ENCODE results near the gene SYN1.
"Not testable (repeated sequence)": the region's sequence is repeated elsewhere in the genome, so short reads cannot be mapped to it uniquely, and the experiment has no call there.

SYN1 gene

DNA sequence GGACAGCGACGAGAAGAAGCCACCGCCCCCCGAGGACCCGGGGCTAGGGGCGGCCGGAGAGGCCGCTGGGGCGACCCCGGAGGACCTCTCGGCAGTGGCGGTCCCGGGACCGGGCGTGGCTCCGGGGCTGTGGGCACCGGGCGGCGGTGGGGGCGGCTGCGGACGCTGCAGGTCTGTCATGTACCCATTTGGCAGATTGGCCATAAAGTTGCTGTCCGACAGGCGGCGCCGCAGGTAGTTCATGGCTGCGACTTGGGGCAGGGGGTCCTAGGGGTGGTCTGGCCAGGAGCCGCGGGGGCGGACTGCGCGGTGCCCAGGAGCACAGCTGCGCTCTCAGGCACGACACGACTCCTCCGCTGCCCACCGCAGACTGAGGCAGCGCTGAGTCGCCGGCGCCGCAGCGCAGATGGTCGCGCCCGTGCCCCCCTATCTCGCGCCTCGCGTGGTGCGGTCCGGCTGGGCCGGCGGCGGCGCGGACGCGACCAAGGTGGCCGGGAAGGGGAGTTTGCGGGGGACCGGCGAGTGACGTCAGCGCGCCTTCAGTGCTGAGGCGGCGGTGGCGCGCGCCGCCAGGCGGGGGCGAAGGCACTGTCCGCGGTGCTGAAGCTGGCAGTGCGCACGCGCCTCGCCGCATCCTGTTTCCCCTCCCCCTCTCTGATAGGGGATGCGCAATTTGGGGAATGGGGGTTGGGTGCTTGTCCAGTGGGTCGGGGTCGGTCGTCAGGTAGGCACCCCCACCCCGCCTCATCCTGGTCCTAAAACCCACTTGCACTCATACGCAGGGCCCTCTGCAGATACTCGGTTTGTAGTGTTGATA is at the start of gene SYN1:
Gene SYN1 (minus strand): TSS at position 372 of the 817 bp plus-strand sequence. CDS start 129 bp downstream, at position 243.
- in situ Hi-C loops (cut with MboI; ENCODE audit: low sequenced_read_pairs), result no loop called here

DNA sequence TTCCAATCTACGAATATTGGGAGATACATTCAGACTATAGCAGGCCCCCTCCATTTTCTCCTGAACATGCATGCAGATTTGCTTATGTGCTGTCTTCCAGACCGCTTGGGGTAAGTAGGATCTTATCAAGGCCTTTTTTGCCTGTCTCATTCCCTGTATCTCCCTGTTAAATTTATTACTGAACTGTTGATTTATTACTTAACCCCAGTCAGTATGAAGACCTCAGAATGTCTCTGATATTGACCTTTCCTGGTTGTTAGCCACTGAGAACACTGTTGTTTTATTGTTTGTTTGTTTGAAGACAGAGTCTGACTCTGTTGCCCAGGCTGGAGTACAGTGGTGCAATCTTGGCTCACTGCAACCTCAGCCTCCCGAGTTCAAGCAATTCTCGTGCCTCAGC is 46.1 kb upstream of the SYN1 start:
- in situ Hi-C loops (cut with MboI; ENCODE audit: low sequenced_read_pairs), result not testable (repeated sequence)

DNA sequence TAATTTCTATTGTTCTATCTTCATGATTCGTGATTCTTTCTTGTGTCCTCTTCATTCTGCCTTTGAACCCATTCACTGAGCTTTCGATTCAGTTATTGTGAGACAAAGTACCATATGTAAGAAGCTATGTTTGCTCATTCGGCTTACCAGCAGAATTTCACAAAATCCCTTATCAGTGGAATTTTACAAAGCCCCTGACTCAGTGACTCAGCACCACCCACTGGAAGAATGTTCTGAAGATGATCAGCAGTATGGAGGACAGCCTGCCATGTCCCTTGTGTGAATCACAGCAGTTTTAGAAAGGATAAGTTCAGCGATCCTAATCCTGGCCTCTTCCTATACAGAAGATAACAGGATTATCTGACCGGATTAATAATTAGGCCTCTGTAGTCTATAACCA is 45.1 kb upstream of the SYN1 start:
- in situ Hi-C loops (cut with MboI; ENCODE audit: low sequenced_read_pairs), result no loop called here

DNA sequence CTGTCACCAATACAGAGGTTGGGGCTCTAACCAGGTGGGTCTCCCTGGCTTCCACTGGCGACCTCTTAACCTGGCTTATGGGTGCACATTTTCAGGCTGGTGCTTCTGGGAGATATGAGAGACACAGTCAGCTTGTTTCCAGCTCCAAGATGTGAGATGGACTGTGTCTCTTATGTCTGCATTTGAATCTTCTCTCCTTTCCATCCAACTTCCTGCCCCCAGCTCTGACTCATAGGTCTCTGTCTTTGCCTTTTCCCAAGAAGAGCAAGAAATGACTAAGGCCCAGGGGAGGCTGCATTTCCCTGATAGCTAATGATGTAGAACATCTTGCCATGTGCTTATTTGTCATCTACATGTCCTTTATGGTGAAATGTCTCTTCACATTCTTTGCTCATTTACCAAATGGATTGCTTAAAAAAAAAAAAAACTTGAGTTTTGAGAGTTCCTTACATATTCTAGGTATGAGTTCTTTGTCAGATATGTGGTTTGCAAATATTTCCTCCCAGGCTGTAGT is 42.5 kb upstream of the SYN1 start:
- in situ Hi-C loops (cut with MboI; ENCODE audit: low sequenced_read_pairs), result no loop called here

DNA sequence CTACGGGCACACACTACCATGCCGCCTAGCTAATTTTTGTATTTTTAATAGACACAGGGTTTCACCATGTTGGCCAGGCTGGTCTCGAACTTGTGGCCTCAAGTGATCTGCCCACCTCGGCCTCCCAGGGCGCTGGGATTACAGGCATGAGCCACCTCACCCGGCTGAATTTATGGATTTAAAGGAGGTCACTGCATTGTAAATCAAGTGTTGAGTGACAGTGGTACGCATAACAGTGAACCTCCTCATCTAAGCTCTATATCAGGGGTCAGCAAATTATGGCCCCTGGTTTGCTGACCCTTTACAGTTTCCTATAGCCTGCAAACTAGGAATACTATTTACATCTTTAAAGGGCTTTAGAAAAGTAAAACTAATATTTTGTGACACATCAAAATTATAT is 41.9 kb upstream of the SYN1 start:
- in situ Hi-C loops (cut with MboI; ENCODE audit: low sequenced_read_pairs), result no loop called here

DNA sequence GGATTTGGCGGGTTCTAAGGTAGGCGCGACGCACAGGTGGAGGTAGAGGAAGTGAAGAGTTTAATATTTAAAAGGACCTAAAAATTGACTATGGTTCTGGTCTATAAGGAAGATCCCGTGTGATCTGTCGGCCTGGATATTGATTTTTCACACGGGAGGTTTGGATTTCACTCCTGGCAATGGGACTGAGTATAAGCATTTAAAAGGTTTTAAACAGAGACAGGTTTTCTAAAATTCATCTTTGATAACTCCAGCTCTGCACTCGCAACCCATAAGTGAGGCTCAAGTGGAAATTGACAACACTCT is 39.7 kb upstream of the SYN1 start:
- in situ Hi-C loops (cut with MboI; ENCODE audit: low sequenced_read_pairs), result no loop called here

DNA sequence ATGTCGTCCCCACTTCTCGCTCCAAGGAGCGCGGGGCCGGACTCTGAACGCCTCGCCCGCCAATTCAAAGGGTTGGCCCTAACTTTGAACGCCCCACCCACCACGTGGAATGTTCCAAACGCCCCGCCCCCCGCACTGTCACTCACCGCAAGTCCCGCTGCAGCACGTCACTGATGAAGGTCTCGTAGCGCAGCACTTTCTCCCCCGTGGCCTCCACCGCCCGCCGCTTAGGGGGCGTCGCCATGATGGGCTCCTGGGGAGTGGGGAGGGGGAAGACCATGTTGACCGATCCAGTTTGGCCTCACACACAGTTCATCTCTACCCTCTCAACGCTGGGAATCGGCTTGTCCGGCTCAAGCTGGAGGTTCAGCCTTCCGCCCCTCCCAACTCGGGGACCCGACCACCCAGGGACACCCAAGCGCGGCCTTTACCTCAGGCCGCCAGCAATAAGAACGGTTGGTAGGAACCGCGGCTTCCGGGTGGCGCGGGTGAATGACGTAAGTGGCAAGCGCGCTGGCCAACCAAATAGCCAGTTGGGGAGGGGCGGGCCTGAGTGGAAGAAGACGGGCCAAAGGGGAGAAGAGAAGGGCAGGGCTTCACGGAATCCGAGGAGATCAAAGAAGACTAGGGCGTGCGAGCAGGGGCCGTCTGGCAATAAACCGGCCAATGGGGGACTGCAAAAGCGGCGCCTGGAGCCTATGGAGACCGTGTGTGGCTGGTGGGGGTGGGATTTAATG is 39.2 kb upstream of the SYN1 start, which contains the start of gene UXT:
Gene UXT (minus strand): TSS at position 497 of the 737 bp plus-strand sequence. CDS start 253 bp downstream, at position 244.
- in situ Hi-C loops (cut with MboI; ENCODE audit: low sequenced_read_pairs), result no loop called here

DNA sequence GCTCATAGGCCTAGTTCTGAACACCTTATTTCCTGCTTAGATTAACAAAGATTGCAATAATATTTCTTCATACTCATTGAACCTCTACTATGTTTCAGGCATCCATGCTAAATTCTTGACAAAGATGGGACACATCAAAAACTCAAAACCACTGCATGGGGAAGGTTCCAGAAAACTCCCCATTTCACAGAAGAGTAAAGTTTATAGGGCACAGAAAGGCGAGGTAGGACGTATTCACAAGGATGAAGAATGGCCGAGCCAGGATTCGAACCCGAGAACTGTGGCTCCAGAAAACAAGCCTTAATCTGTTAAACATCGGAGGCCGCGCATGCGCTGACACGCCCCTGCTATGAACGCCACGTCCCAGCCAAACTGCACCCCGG is 38.6 kb upstream of the SYN1 start:
- in situ Hi-C loops (cut with MboI; ENCODE audit: low sequenced_read_pairs), result no loop called here

DNA sequence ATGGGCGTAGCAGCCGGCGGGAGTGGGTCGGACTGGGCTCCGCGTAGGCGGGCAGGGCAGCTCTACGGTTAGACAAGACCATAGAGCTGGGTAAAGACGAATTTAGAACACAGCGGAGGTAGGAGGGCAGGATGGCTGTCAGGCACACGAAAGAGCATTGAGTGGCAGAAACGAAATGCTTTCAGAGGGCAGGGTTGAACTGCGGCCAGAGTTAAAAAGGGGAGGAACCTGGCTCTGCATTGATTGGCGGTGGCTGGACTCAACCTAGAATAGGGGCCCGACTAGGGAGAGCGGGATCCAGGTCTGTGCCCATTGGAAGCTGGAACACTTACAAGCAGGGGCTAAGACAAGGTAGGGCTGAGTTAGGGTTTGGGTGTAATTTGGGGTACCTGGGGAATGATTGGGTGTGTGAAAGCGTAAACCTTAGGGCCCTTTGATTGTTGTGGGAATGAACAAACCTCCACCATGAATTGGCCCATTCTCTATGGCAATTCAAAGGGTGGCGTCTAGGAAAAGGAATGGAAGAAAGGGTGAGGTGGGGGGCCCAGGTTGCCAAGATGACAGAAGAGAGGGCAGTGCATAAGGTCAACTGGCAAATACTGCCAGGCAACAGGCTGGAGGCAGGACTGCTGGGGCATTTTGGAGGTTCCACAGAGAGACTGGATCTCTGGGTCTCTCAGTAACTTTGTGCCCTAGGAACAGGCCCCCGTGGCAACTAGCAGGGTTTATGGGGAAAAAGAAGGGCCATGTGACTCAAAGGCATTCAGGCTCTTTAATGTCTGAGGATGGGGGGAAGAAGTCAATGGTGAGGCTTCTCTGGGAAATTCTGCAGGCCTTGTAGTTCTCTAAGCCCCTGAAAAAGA is 31.6 kb upstream of the SYN1 start:
- in situ Hi-C loops (cut with MboI; ENCODE audit: low sequenced_read_pairs), result no loop called here

DNA sequence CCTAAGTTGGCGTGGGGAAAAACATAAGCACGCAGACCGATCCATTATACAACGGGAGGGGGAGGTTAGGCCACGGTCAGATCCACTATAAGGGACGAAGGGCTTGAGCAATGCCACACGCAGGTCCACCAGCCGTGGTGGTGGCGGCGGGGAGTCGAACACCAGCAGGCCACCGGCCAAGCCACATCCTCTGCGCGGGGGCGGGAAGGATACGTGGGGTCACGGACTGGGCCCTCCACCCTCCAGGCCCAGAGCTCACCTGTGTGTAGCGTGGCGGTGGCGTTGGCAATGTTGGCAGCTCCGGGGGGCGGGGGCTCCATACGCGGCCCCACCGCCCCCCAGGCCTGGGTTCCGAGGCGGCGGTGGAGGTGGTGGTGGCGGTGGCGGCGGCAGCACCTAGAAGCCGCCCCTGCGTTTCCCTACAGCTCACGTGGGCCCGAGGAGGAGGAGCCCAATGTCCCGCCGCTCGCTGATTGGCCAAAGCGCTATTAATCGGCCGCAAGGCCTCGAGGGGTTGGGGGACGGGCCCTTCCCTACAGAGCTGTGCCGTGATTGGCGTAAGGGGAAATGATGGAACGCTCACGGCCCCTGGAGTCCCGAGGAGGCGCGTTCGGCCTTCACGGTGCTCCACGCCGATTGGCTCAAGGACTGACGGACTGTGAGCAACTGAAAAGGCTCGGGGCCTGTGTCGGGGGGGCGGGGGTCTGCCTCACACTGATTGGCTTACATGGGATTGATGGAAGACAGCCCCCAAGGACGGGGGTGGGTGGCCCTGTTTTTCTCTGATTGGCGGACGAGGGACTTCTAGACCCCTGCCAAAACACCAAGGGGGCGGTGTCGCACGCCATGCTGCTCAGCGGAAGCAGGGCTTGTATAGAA is 30.7 kb upstream of the SYN1 start, which contains the start of gene ELK1:
Gene ELK1 (minus strand): TSS at position 400 of the 879 bp plus-strand sequence. CDS start 9,122 bp downstream, outside the sequence.
- in situ Hi-C loops (cut with MboI; ENCODE audit: low sequenced_read_pairs), result no loop called here

DNA sequence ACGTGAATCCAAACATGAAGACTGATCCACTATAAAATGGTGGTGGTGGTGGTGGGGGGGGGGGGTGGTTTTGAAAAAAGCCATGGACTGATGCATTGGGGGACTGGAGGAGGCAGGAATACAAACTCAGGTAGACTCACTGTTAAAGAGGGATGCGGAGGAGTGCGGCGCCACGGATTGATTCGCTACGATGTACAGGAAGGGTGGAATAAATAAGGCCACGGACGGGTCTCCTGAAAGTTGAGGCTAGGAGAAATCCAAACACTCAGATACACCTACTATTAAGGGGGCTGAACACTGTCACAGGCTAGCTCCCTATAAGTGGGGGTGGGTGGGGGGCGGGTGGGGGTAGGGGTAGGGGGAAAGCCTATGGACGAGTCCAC is 30.1 kb upstream of the SYN1 start:
- in situ Hi-C loops (cut with MboI; ENCODE audit: low sequenced_read_pairs), result no loop called here

DNA sequence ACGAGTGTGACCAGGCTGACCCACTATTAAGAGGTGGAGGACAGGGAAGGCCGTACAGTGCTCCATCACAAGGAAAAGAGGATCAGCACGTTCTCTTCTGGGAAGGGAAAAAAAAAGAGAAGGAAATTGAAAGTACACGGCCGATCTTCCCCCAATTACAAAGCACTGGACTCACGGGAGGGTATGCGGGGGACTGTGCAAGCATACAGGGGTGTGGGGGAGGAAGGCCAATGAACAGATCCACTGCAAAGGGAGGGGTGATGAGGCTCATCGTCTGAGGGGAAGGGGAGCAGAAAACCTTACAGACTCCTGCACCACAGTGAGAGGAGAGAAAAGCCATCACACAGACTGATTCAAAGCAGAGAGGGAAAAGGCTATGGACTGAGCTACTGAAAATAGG is 29.6 kb upstream of the SYN1 start:
- in situ Hi-C loops (cut with MboI; ENCODE audit: low sequenced_read_pairs), result no loop called here

DNA sequence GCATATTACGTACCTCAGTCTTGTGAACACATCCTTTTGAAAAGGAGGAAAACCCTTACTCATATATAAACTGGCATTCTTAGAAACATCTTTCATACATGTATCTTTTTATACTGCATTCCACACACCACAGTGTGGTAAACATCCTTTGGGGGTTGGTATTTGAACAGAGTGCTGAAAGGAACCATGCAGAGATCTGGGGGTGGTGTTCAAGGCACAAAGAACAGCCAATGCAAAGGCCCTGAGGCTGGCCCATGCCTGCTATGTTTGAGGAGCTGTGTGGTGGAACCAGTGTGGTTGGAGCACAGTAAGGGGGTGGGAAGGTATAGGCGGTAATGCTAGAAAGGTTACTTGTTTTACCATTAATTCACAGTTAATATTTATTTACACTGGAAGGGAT is 28.7 kb upstream of the SYN1 start:
- in situ Hi-C loops (cut with MboI; ENCODE audit: low sequenced_read_pairs), result no loop called here

DNA sequence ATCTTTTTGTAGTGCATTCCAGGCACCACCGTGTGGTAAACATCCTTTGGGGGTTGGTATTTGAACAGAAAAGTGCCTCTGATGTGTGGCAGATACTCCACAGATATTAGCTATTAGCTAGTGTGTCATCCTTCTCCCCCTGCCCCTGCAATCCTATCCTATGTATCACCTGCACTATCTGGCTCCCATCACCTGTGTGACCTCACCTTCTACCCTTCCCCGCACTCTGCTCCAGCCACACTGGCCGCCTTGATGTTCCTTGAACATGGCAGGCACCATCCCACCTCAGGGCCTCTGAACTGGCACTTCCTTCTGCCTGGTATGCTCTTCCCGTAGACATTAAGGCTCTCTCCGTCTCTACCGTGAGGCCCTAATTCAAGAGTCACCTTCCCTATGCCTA is 27.0 kb upstream of the SYN1 start:
- in situ Hi-C loops (cut with MboI; ENCODE audit: low sequenced_read_pairs), result no loop called here

DNA sequence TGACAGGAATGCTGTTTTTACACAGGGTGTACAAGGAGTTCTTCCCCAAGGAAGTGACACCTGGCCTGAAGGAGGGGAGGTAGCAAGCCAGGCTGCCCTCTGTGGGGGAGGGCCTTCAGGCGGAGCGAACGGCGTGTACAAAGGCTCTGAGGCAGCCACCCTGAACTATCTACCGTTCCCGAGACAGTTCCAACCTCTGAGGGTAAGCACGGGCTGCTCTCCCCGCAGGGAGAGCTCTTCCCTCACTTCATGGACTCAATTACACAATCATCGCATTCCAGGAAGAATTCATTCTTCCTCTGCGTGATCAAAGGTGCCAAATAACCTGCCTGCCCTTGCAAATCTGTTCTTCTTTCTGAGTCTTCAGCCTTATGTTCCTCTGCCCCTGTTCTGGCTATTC is 25.9 kb upstream of the SYN1 start:
- in situ Hi-C loops (cut with MboI; ENCODE audit: low sequenced_read_pairs), result no loop called here

DNA sequence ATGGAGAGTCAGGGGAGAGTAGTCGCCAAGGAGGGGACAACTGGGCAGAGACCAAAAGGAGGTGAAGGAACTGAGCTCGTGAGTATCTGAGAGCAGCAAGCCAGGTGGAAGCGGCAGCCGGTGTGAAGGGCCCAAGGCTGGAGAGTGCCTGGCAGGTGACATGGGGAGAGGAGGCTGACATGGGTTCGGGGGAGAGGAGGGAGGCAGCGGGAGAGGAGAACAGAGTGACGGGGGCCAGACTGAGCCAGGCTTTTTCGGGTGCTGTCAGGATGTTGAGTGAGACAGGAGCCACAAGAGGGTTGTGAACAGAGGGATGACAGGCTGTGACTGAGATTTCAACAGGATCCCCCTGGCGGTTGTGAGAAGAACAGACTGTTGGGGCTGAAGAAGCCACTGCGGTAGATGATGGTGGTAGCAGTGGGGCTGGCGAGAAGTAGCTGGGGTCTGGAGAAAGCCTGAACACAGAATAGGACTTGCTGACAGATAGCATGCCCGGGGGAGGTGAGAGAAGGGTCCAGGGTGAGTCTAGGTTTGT is 25.0 kb upstream of the SYN1 start:
- in situ Hi-C loops (cut with MboI; ENCODE audit: low sequenced_read_pairs), result no loop called here

DNA sequence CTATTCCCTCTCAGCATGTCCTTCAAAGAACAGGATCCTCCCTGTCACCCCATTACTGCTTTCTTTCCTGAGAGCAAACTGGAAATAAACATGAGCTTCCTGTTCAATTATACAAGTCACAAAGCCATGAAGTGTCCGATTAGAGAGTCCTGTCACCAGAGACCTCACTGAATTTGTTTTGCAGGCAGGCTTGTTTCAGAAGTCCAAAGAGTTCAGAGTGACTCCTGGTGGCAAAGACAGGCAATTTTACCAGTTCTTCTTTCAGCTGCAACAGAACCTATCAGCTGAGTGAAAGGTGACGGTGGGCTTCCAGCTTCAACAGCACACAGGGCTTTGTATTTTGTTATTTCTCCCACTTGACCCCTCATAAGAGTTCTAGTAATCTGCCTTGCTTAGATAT is 24.3 kb upstream of the SYN1 start:
- in situ Hi-C loops (cut with MboI; ENCODE audit: low sequenced_read_pairs), result no loop called here

DNA sequence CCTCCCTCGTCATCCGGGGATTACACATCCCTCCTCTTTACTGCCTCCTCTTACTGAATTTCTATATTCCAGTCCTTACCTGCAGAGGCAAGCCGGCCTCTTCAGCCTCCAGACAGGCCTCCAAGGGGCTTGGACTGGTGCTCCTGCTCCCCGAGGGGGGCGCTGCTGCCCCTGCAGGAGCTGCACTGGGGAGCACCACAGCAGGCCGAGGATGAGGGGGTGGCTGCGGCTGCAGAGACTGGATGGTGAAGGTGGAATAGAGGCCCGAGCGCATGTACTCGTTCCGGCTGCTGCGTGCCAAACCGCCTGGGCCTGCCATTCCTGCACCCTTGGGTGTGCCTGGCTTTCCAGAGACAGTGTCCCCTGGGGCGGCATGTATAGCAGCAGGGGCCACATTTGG is 19.2 kb upstream of the SYN1 start:
- in situ Hi-C loops (cut with MboI; ENCODE audit: low sequenced_read_pairs), result no loop called here

DNA sequence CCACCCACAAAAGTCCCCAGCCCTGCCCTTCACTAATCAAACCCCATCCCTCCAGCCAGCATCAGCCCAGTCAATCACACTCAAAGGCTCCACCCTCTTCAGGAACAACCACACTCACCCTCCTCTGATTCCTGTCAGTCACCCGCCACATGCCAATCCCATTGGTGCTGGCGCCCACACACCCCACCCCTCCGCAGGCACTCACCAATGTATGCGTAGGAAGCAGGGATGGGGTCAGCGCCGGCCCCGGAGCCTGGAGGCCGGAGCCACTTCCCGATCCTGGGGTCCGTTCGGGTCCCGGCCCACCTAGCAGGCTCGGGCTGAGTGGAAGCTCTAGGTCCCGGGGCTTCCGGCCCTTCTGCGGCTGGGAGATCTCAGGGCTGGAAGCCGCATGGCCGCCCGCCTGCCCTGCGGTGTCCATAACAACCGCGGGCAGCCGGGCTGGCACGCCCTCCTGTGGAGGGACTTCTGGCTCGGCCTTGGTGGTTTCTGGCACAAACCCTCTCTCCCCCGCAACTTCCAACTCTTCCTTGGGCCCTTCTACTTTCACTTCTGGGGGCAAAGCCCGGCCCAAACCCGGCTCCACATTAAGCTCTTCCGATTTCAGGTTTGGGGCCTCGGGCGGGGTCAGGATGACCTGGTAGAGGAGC is 18.0 kb upstream of the SYN1 start:
- in situ Hi-C loops (cut with MboI; ENCODE audit: low sequenced_read_pairs), result no loop called here
